Stimulated activated CD8-positive, alpha-beta memory T cell treated with anti-CD3 and anti-CD28 coated beads, Interleukin-7, amount 100 ng/mL, for 1 hour (primary cell): Measurements from ENCODE around the gene PFDN4.

Source experiments
- DNase-seq, 2 donors: peaks; one replicate each; pipeline ENCODE4 v3.0.0-alpha.2; 2020; ENCODE audit warnings: low read depth in 2 of 2

PFDN4 gene

DNA sequence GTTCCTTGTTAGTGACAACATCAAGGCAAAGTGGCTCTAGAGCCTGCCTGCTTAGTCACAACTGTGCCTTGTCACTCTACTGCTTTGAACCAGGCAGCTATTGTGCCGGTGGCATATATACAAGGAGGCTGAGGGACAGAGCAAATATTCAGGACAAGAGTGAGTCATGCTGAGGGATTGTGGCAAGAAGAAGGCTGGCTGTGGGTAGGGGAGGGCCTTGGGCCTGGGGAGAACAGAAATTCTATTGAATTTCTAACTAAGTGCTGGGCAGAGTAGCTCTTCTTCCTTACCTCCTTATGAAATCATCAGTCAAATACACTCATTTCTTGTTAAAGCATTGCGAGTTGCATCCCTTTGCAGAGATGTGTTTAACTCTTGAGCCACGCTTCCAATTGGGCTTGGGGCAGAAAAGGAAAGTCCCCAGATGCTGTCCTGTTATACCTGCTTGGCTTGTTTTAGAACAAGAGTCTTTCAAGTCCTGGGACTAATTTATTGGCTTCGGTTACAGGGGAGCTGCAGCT lies 59.7 kb downstream of the PFDN4 start:
- DNase-seq: no peak

DNA sequence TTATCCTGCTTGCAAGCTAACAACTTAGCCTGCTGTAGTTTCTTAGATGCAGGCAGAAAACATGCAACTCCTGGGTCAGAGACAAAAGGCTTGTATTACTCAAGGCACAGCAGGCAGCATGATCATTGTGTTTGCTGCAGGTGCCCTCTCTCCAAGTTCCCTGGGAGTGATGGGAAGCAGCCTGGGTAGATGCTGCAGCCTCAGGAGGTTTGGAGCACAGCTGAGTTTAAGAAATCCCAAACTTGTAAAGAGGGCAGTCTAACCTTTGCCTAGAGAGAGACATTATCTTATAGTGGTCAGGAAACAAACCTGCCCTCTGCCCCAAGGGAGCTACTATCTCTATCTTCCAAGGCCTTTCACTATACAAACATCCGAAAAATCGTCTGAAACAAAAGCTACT lies 61.1 kb downstream of the PFDN4 start:
- DNase-seq: no peak
